Measurements from ENCODE around the gene ZYX. TPM values are rescaled to one million over a fixed set of nuclear protein-coding genes. Genes with fewer than 3 reads are reported as not detected.

ZYX gene
- polyA plus RNA-seq, 1 donor from 2014 or later = 10.0 TPM

GRCh38 chr7:143396625-143397556 lies 15.7 kb downstream of the ZYX start:
- H3K4me2 ChIP-seq (ENCODE audit: low read length) = no peak overlapping the region
- H3K9me3 ChIP-seq (ENCODE audit: low read length) = no peaks in the 10 kb centered on the region
- no peak overlapping the region for H3K4me3 ChIP-seq (ENCODE audit: low read length)
- H4K20me1 ChIP-seq (ENCODE audit: insufficient read depth) = no peaks in the 10 kb centered on the region
- no peak overlapping the region for H3K27ac ChIP-seq (ENCODE audit: low read length)
- H3K36me3 ChIP-seq (ENCODE audit: insufficient read depth, low read length) = no peaks in the 10 kb centered on the region
- H3K79me2 ChIP-seq (replicated peaks; ENCODE audit: insufficient read depth, low read length) = no peaks in the 10 kb centered on the region
- no peak overlapping the region for H2AFZ ChIP-seq (ENCODE audit: low read depth, low read length)
- no peak overlapping the region for H3K9ac ChIP-seq (ENCODE audit: low read length)
- no peak for TF ChIP-seq TAF1 (IDR thresholded peaks at IDR 0.05; ENCODE audit: low read depth)
- no peak for TF ChIP-seq POLR2AphosphoS5 (IDR thresholded peaks at IDR 0.05)
- no peak for TF ChIP-seq EP300 (conservative IDR thresholded peaks at IDR 0.05; ENCODE audit: poor library complexity, severe bottlenecking)
- TF ChIP-seq SMC3 (conservative IDR thresholded peaks at IDR 0.05; ENCODE audit: poor library complexity) = no peak
- no peak for TF ChIP-seq RAD21 (conservative IDR thresholded peaks at IDR 0.05)
- TF ChIP-seq MXI1 (conservative IDR thresholded peaks at IDR 0.05; ENCODE audit: poor library complexity, severe bottlenecking) = no peak
- no peak for TF ChIP-seq EZH2 (IDR thresholded peaks at IDR 0.05; ENCODE audit: borderline replicate concordance, insufficient read depth, low read length, poor library complexity, severe bottlenecking)
- TF ChIP-seq, protein P1, sequence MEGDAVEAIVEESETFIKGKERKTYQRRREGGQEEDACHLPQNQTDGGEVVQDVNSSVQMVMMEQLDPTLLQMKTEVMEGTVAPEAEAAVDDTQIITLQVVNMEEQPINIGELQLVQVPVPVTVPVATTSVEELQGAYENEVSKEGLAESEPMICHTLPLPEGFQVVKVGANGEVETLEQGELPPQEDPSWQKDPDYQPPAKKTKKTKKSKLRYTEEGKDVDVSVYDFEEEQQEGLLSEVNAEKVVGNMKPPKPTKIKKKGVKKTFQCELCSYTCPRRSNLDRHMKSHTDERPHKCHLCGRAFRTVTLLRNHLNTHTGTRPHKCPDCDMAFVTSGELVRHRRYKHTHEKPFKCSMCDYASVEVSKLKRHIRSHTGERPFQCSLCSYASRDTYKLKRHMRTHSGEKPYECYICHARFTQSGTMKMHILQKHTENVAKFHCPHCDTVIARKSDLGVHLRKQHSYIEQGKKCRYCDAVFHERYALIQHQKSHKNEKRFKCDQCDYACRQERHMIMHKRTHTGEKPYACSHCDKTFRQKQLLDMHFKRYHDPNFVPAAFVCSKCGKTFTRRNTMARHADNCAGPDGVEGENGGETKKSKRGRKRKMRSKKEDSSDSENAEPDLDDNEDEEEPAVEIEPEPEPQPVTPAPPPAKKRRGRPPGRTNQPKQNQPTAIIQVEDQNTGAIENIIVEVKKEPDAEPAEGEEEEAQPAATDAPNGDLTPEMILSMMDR (IDR thresholded peaks at IDR 0.05; ENCODE audit: poor library complexity, severe bottlenecking) = no peak
- TF ChIP-seq, protein P2, sequence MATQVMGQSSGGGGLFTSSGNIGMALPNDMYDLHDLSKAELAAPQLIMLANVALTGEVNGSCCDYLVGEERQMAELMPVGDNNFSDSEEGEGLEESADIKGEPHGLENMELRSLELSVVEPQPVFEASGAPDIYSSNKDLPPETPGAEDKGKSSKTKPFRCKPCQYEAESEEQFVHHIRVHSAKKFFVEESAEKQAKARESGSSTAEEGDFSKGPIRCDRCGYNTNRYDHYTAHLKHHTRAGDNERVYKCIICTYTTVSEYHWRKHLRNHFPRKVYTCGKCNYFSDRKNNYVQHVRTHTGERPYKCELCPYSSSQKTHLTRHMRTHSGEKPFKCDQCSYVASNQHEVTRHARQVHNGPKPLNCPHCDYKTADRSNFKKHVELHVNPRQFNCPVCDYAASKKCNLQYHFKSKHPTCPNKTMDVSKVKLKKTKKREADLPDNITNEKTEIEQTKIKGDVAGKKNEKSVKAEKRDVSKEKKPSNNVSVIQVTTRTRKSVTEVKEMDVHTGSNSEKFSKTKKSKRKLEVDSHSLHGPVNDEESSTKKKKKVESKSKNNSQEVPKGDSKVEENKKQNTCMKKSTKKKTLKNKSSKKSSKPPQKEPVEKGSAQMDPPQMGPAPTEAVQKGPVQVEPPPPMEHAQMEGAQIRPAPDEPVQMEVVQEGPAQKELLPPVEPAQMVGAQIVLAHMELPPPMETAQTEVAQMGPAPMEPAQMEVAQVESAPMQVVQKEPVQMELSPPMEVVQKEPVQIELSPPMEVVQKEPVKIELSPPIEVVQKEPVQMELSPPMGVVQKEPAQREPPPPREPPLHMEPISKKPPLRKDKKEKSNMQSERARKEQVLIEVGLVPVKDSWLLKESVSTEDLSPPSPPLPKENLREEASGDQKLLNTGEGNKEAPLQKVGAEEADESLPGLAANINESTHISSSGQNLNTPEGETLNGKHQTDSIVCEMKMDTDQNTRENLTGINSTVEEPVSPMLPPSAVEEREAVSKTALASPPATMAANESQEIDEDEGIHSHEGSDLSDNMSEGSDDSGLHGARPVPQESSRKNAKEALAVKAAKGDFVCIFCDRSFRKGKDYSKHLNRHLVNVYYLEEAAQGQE (IDR thresholded peaks at IDR 0.05; ENCODE audit: borderline replicate concordance) = no peak
- H3K9me2 ChIP-seq (ENCODE audit: insufficient read depth, low read length) = no peaks in the 10 kb centered on the region
- H3K27me3 ChIP-seq (ENCODE audit: insufficient read depth, low read depth, low read length) = no peaks in the 10 kb centered on the region
- no peaks in the 10 kb centered on the region for H3F3A ChIP-seq (ENCODE audit: insufficient read depth, low read length, poor library complexity, severe bottlenecking)

GRCh38 chr7:143397710-143398530 lies 16.8 kb downstream of the ZYX start:
- Histone ChIP-seq H3K4me2 (ENCODE audit: low read length) (no peak overlapping the region), H2AFZ (ENCODE audit: low read depth, low read length) (no peak overlapping the region), H3K36me3 (ENCODE audit: insufficient read depth, low read length) (no peaks in the 10 kb centered on the region), H3K9me3 (ENCODE audit: low read length) (no peaks in the 10 kb centered on the region), H4K20me1 (ENCODE audit: insufficient read depth) (no peaks in the 10 kb centered on the region), H3K79me2 (replicated peaks; ENCODE audit: insufficient read depth, low read length) (no peaks in the 10 kb centered on the region), H3K9ac (ENCODE audit: low read length) (no peak overlapping the region), H3K27ac (ENCODE audit: low read length) (no peak overlapping the region), H3K4me3 (ENCODE audit: low read length) (no peak overlapping the region), H3K27me3 (ENCODE audit: insufficient read depth, low read depth, low read length) (no peaks in the 10 kb centered on the region), H3F3A (ENCODE audit: insufficient read depth, low read length, poor library complexity, severe bottlenecking) (no peaks in the 10 kb centered on the region), H3K9me2 (ENCODE audit: insufficient read depth, low read length) (no peaks in the 10 kb centered on the region)
- TF ChIP-seq, protein P1 (IDR thresholded peaks at IDR 0.05; ENCODE audit: poor library complexity, severe bottlenecking) = no peak
- TF ChIP-seq EZH2 (IDR thresholded peaks at IDR 0.05; ENCODE audit: borderline replicate concordance, insufficient read depth, low read length, poor library complexity, severe bottlenecking) (no peak), SMC3 (conservative IDR thresholded peaks at IDR 0.05; ENCODE audit: poor library complexity) (no peak), RAD21 (conservative IDR thresholded peaks at IDR 0.05) (no peak), EP300 (conservative IDR thresholded peaks at IDR 0.05; ENCODE audit: poor library complexity, severe bottlenecking) (no peak), TAF1 (IDR thresholded peaks at IDR 0.05; ENCODE audit: low read depth) (no peak), MXI1 (conservative IDR thresholded peaks at IDR 0.05; ENCODE audit: poor library complexity, severe bottlenecking) (no peak), POLR2AphosphoS5 (IDR thresholded peaks at IDR 0.05) (no peak)
- TF ChIP-seq, protein P2 (IDR thresholded peaks at IDR 0.05; ENCODE audit: borderline replicate concordance) = no peak
